ENCODE measurements around the gene NOP16. TPM values are rescaled to one million over a fixed set of nuclear protein-coding genes. Genes with fewer than 3 reads are reported as not detected.

NOP16 gene
- total RNA-seq, 1 donor from 2014 or later = 5.0 TPM

GRCh38 chr5:176384991-176385390 is 3.4 kb downstream of the NOP16 start:
- no peak for DNase-seq

GRCh38 chr5:176384366-176384930 is 4.0 kb downstream of the NOP16 start:
- DNase-seq = no peak

DNA sequence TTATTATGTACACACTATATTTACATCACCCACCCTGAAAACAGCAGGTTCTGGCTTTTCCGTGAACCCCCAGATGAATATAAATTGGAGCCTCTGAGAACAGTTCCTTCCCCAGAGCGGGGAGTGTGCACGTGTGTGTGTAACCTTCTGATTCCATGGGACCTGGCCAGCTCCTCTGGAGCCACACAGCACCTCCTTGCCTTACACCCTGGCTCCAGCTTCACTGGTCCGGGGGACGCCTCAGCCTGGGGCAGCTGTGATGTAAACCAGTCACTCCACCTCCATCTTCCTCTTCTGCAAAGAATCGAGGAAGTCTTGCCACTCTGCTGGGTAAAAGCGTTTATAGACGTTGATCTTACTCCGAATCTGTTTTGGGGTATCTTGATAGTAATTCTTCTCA is 4.4 kb downstream of the NOP16 start:
- DNase-seq = no peak

GRCh38 chr5:176383248-176383905 is 5.0 kb downstream of the NOP16 start:
- DNase-seq = no peak

DNA sequence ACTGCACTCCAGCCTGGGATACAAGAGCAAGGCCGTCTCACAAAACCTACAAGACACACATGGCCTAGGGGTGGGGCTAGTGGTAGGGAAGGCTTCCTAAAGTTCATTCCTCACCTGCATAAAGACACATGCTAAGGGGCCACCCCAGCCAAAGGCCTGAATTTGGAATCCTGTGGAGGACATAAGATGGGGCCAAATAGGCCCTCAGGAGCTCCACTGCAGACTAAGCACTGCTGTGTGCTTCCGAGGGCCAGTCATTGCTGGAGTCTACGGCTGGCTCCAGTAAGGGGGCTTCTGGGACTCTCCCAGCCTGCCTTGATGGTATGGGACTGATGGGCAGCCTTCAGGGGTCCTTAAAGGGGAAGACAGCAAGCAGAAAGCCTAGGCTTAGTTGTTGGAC is 5.7 kb downstream of the NOP16 start:
- DNase-seq = no peak

GRCh38 chr5:176381979-176382378 is 6.4 kb downstream of the NOP16 start:
- DNase-seq = no peak

DNA sequence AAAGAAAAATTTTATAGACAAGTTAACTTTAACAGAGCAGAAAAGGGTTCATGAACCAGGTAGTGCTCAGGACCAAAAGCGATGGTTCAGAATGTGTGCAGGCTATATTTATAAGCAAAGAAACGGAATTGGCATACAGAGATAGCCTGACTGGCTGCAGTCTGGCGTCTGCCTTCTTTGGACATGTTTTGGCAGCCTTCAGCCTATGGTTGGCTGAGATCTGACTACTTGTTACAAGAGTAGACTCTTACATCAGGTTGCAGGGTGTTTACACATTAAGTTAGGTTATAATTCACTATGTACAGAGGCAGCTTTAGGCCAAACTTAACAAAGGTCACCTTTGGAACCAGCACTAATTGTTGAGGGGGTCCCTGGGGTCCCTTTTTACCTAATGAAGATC is 7.0 kb downstream of the NOP16 start:
- no peak for DNase-seq

DNA sequence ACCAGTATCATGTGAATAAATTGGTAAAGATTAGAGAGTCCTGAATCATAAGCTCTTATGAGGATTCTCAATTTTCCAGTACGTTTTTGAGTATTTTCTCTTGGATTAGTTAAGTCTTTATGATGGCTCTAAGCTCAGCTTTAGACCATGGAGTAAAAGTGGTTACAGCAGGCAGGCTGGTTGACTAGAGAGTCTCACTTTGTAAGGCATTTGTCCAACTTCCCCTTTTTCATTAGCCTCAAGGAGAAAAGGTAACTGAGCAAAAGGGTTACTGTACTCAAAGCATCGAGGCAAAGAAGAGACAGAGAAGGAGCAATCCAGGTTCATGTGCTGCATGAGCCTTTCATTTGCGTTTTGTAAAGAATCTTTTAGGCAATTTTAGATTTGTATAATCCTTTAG is 8.5 kb downstream of the NOP16 start:
- no peak for DNase-seq

DNA sequence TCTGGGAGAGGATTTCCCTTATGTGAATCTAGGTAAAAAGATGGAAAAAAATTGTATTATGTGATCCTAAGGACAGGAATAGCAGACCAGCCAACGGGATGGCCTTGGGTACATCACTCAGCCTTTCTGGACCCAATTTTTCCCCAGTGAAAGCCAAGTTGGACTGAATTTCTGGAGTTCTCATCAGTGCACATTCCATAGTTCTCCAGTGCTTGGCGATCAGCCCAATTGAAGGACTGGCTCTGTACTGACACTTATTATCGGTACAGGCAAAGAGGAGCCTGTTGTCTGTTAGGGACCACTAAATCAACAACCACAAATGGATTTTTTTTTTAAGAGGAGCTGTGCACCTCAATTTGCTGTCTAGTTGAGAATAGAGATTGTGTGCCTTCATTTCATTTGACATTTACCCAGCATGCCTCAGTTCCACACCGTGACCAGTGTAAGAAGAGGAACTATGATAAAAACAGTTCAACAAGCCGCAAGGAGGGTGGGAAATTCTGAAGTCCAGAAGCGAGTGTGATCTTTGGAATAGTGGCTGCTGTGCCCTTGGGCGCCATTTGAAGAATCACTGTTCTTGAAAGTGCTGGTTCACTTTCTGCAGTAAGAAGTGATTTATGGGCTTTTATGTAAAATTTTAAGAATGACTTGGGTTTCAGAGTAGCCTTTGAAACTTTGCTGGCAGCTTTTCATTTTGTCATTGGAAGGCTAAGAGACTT is 15.1 kb downstream of the NOP16 start:
- no peak for DNase-seq

DNA sequence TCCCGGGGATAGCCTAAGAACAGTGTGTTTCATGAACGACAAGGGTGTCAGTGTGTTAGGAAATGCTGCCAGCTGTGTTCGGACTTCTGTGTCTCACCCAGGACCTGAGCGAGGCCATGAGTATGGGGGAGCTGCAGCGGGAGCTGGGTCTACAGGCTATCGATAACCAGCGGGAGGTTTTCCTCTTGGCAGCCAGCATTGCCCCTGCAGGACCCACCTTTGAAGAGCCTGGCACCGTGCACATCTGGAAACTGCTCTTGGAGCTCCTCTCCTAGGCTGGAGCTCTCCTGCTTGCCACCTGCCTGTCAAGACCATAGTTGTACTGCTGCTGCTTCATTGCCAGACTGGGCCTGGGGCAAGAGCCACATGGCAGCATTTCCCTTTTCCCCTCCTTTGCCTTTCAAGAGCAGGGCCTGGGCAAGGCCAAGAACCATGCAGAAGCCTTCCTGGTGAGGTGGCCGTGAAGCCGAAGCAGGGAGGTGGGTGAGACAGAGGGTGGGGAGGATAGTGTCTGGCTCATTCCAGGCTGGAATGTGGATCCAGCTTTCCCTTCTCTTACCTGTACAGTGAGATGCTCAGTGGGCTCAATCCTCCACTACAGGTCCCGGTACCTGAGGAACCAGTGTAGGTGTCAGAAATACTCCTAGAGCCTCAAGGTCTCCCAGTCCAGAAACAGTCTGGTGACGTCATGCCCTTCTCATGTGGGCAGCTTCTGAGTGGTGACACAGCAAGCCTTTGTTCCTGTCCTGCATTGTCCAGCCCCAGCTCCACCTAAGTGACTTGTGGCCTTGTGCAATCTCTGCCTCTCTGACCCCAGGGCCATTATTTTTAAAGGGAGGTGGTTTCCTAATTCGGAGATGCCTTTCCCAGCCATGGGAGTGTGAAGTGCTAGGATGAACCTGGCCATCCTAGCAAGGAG is 16.5 kb downstream of the NOP16 start:
- no peak for DNase-seq

- no peak for DNase-seq
These were observed 18.3 kb downstream of the NOP16 start for GRCh38 chr5:176369934-176370711.

DNA sequence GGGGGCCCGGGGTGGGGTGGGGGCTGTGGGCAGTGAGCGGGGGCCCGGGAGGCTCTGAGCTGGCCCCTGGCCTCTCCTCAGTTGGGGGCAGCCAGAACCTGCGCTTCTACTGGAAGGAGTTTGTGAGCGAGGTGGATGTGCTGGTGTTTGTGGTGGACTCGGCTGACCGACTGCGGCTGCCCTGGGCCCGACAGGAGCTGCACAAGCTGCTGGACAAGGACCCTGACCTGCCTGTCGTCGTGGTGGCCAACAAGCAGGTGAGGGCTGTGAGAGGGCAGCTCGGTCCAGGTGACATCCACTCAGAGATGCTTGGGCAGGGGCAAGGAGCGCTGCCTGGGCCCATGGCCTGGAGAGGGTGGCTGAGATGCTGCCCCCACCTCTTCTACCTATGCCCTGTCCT is 19.7 kb downstream of the NOP16 start:
- no peak for DNase-seq

DNA sequence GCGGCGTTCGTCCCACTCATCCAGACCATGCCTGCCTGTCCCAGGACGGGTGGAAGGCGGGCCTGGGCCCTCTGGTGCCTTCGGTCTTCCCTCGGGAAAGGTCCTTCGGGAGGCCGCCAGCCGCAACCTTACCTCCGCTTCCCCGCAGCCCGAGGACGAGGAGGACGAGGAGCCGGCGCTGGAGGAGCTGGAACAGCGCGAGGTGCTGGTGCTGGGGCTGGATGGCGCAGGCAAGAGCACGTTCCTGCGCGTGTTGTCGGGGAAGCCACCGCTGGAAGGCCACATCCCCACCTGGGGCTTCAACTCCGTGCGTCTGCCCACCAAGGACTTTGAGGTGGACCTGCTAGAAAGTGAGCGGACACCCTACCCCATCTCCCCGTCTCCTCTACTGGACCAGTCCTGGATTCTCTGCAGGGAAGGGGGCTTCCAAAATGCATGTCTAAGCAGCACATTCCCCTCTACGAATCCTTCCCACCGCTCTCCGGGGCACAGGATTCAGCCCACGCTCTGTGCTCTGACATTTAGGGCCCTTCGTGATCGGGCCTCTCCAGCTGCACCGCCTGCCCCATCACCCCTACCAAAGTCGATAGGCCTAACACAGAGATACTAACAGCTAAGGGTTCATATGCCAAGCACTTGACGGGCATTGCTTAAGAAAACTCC is 22.0 kb downstream of the NOP16 start:
- no peak for DNase-seq

GRCh38 chr5:176365351-176366231 is 22.8 kb downstream of the NOP16 start, which contains the start of gene ARL10:
Gene ARL10, plus strand, starts transcription at chr5:176365487. Its CDS starts 77 bp downstream, at chr5:176365564.
- peak; percentile 57 for DNase-seq

- no peak for DNase-seq
These were observed 23.5 kb downstream of the NOP16 start for GRCh38 chr5:176364765-176365350.

DNA sequence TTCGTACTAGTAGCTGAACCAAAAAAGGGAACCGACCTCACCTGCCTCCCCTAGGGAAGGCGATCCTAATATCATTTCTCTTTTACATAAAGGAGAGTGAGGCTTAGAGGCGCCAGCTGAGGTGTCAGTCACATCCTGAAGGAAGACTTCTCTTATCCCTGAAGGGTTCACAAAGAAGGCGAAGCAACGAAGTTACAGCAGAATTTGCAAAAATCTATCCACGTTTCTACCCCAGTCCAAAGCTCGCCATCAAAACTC is 26.2 kb downstream of the NOP16 start:
- no peak for DNase-seq

- DNase-seq = peak; percentile 91
These were observed 26.8 kb downstream of the NOP16 start, which contains the start of gene KIAA1191 for GRCh38 chr5:176361437-176362232. Gene KIAA1191, minus strand, starts transcription at chr5:176361764. Its CDS starts 2,256 bp downstream, at chr5:176359508.

GRCh38 chr5:176360894-176361436 is 27.4 kb downstream of the NOP16 start:
- no peak for DNase-seq

DNA sequence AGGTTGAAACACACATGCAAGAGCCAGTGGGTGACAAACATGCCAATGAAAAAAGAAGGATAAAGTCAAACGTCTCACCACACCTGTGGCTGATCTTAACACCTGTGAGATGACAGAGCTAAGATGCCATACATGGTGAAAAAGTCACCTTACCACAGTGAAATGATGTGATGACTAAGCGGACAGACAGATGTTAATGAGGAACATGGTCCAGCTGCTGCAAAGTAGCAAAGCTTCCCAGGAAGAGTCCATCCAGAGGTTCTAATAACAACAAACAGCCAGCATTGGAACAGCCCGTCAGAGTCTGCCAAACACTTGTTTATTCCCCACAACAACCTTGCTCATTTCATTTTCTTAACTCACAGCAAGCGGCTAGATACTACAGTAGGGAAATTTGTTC is 28.7 kb downstream of the NOP16 start:
- no peak for DNase-seq
